SU-DHL-6 (cell line): ENCODE results near the gene PIK3C2G.

ENCODE experiments used
- H2AFZ ChIP-seq: fragments of 200-600 bp; sonication (generic); 2 replicates; pipeline ENCODE4 v1.6.1; 2014; ENCODE audit warnings: low read depth, mild to moderate bottlenecking, moderate library complexity, mixed read lengths, antibody characterized with exemption, low read length; ENCODE audit not compliant: severe bottlenecking
- H3F3A ChIP-seq: fragments of 200-600 bp; shearing (Covaris generic); 2 replicates; pipeline ENCODE4 v1.6.0; 2016; ENCODE audit warnings: antibody characterized with exemption, mild to moderate bottlenecking; ENCODE audit not compliant: insufficient read depth
- H3K27ac ChIP-seq: fragments of 200-600 bp; sonication (generic); 2 replicates; pipeline ENCODE4 v1.5.1; 2016; ENCODE audit warnings: low read depth, mild to moderate bottlenecking, low read length, moderate library complexity, mixed read lengths
- H3K27me3 ChIP-seq: fragments of 200-600 bp; sonication (generic), shearing (Covaris generic); 2 replicates; pipeline ENCODE4 v1.6.0; 2014; ENCODE audit warnings: mild to moderate bottlenecking, low read length
- H3K36me3 ChIP-seq: fragments of 200-600 bp; sonication (generic); 2 replicates; pipeline ENCODE4 v1.6.1; 2014; ENCODE audit warnings: mild to moderate bottlenecking, low read length, mixed read lengths
- H3K4me2 ChIP-seq: fragments of 300-600, 200-600 bp; shearing (Covaris generic), sonication (generic); 2 replicates; pipeline ENCODE4 v1.6.0; 2014; ENCODE audit warnings: low read length, low read depth, mild to moderate bottlenecking; ENCODE audit not compliant: poor library complexity, severe bottlenecking
- H3K4me3 ChIP-seq: fragments of 200-600 bp; sonication (generic); 2 replicates; pipeline ENCODE4 v1.5.1; 2014; ENCODE audit warnings: antibody characterized with exemption, low read length, mild to moderate bottlenecking, mixed read lengths; ENCODE audit not compliant: insufficient read depth, poor library complexity, severe bottlenecking
- H3K79me2 ChIP-seq: fragments of 200-600 bp; sonication (generic); 2 replicates; pipeline ENCODE4 v1.6.1; 2014; ENCODE audit warnings: mild to moderate bottlenecking, low read length, moderate library complexity; ENCODE audit not compliant: insufficient read depth
- H3K9ac ChIP-seq: fragments of 200-600 bp; sonication (generic); 2 replicates; pipeline ENCODE4 v1.7.0; 2014; ENCODE audit warnings: mild to moderate bottlenecking, low read length
- H3K9me2 ChIP-seq: fragments of 200-600 bp; sonication (generic); replicated peaks from 2 replicates; pipeline ENCODE4 v1.6.1; 2014; ENCODE audit warnings: low read length; ENCODE audit not compliant: insufficient read depth
- H3K9me3 ChIP-seq: fragments of 200-600 bp; sonication (generic); 2 replicates; pipeline ENCODE4 v1.6.1; 2014; ENCODE audit warnings: low read length, mixed read lengths; ENCODE audit not compliant: insufficient read depth
- H4K20me1 ChIP-seq: fragments of 200-600 bp; sonication (generic); 2 replicates; pipeline ENCODE4 v1.6.1; 2014; ENCODE audit warnings: low read depth, mild to moderate bottlenecking, antibody characterized with exemption, low read length, moderate library complexity, mixed read lengths
- CTCF ChIP-seq: fragments of 200-600 bp; sonication (generic); IDR thresholded peaks from one replicate; pipeline ENCODE4 v1.5.1; 2017; ENCODE audit warnings: antibody characterized with exemption, mild to moderate bottlenecking, low read length, moderate library complexity; ENCODE audit not compliant: insufficient read depth, poor library complexity, severe bottlenecking
- EZH2phosphoT487 ChIP-seq: fragments of 200-600 bp; sonication (generic), shearing (Covaris generic); conservative IDR thresholded peaks from 2 replicates; pipeline ENCODE4 v1.6.1; 2018; ENCODE audit warnings: mild to moderate bottlenecking, antibody characterized with exemption, low read length, moderate library complexity, mixed read lengths

PIK3C2G gene

GRCh38 chr12:18261273-18261672 lies at the start of gene PIK3C2G:
TSS of gene PIK3C2G (plus strand) at chr12:18261518. CDS start at chr12:18282082, 20,564 bp downstream.
- TF ChIP-seq CTCF (no peak), EZH2phosphoT487 (no peak)
- Histone ChIP-seq H3K4me3 (no peak within 1 kb of the TSS), H3F3A (no peaks in the 10 kb centered on the region), H3K9me2 (no peaks in the 10 kb centered on the region), H4K20me1 (no peaks in the 10 kb centered on the region), H3K36me3 (no peaks in the 10 kb centered on the region), H3K27ac (no peak within 1 kb of the TSS), H3K79me2 (no peaks in the 10 kb centered on the region), H3K9me3 (no peaks in the 10 kb centered on the region), H3K9ac (no peak within 1 kb of the TSS), H3K27me3 (no peaks in the 10 kb centered on the region), H2AFZ (no peak within 1 kb of the TSS), H3K4me2 (no peak within 1 kb of the TSS)

- Histone ChIP-seq H3K27me3 (no peaks in the 10 kb centered on the region), H2AFZ (no peak overlapping the region), H3F3A (no peaks in the 10 kb centered on the region), H3K36me3 (no peaks in the 10 kb centered on the region), H3K9me3 (no peaks in the 10 kb centered on the region), H3K9me2 (no peaks in the 10 kb centered on the region), H3K4me2 (no peak overlapping the region), H3K27ac (no peak overlapping the region), H3K79me2 (no peaks in the 10 kb centered on the region), H4K20me1 (no peaks in the 10 kb centered on the region), H3K4me3 (no peak overlapping the region), H3K9ac (no peak overlapping the region)
- no peak for TF ChIP-seq EZH2phosphoT487
These were observed 43.4 kb upstream of the PIK3C2G start for GRCh38 chr12:18217966-18218365.

GRCh38 chr12:18221726-18222125 lies 39.6 kb upstream of the PIK3C2G start:
- TF ChIP-seq EZH2phosphoT487: no peak
- no peak for TF ChIP-seq CTCF
- no peak overlapping the region for H2AFZ ChIP-seq
- no peak overlapping the region for H3K27ac ChIP-seq
- H3K9me3 ChIP-seq: no peaks in the 10 kb centered on the region
- no peaks in the 10 kb centered on the region for H3K79me2 ChIP-seq
- no peak overlapping the region for H3K4me2 ChIP-seq
- no peaks in the 10 kb centered on the region for H3K36me3 ChIP-seq
- no peaks in the 10 kb centered on the region for H3F3A ChIP-seq
- H3K9me2 ChIP-seq: no peaks in the 10 kb centered on the region
- no peak overlapping the region for H3K4me3 ChIP-seq
- H3K27me3 ChIP-seq: no peaks in the 10 kb centered on the region
- H4K20me1 ChIP-seq: no peaks in the 10 kb centered on the region
- no peak overlapping the region for H3K9ac ChIP-seq

- Histone ChIP-seq H3F3A (no peaks in the 10 kb centered on the region), H3K27ac (no peak overlapping the region), H3K27me3 (no peaks in the 10 kb centered on the region), H3K79me2 (no peaks in the 10 kb centered on the region), H3K9me3 (no peaks in the 10 kb centered on the region), H3K9me2 (no peaks in the 10 kb centered on the region), H2AFZ (no peak overlapping the region), H4K20me1 (no peaks in the 10 kb centered on the region), H3K9ac (no peak overlapping the region), H3K4me3 (no peak overlapping the region), H3K36me3 (no peaks in the 10 kb centered on the region), H3K4me2 (no peak overlapping the region)
- TF ChIP-seq EZH2phosphoT487: no peak
- no peak for TF ChIP-seq CTCF
These were observed 38.6 kb upstream of the PIK3C2G start for GRCh38 chr12:18222699-18223098.
